ENCODE results near the gene OAF. TPM values are rescaled to one million over a fixed set of nuclear protein-coding genes. Genes with fewer than 3 reads are reported as not detected.
A peak's percentile ranks its signal among the peaks of the same experiment; 100 is the strongest.

OAF gene
- polyA plus RNA-seq, 2 of the 4 experiments (the other 2 are of a cell fraction), result 3.0 to 3.8 TPM

DNA sequence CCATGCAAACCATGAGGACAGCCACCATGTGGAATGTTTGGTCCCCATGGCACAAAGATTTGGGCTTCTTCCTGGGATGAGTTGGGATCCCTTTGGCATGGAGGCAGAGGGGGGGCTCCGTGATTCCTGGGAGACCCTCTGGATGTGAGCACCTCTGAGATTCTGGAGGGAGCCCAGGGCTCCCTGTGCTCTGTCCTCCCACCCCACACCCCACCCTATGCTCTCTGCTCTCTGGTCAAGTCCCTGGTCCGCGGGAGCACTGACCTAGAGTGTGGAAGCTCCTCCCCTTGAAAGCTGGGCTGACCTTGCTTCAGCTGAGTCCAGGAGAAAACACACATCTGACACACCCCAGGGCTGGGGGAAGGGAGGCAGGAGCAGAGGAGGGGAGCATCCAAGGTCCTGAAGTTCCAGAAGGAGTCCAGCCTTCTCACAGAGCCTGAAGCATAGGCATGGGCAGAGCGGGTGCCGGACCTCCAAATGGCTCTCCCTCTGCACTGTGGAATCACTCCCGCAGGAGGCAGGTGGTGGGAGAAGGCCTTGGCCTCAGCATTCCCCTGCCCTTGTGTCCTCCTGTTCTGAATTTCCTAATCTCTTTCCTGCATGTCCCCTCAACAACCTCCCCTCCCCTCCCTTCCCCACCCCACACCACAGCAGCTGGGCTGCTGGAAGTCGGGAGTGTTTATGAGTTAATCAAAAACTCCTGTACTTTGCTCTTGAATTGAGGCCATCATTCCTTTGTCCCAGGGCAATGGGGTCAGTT lies 25.7 kb upstream of the OAF start:
- no peak overlapping the region for H3K27ac ChIP-seq
- no peaks in the 10 kb centered on the region for H3K9me3 ChIP-seq
- ATAC-seq (no peak; a peak in 1 of 6 replicates), FAIRE-seq (no peak), DNase-seq (ENCODE audit: low read depth in 1 of 2, low spot score in 1 of 2) (no peak)
- peak overlapping the region; percentile 33; the same call in 2 of the 3 replicates for H3K4me2 ChIP-seq
- TF ChIP-seq CHD4 (IDR thresholded peaks at IDR 0.05; ENCODE audit: borderline replicate concordance) (no peak), RARB (CRISPR knock-in tag; IDR thresholded peaks at IDR 0.05) (no peak), CHD2 (IDR thresholded peaks at IDR 0.05; ENCODE audit: low read length, partially characterized antibody) (no peak), RFX5 (IDR thresholded peaks at IDR 0.05) (no peak), TFCP2L1 (CRISPR knock-in tag; IDR thresholded peaks at IDR 0.05) (no peak), RNF2 (IDR thresholded peaks at IDR 0.05; ENCODE audit: borderline replicate concordance, low read depth) (no peak), ZNF302 (CRISPR knock-in tag; IDR thresholded peaks at IDR 0.05) (no peak), ZC3H11A (IDR thresholded peaks at IDR 0.05) (no peak), EP300 (IDR thresholded peaks at IDR 0.05) (no peak)
- TF ChIP-seq, protein P1, sequence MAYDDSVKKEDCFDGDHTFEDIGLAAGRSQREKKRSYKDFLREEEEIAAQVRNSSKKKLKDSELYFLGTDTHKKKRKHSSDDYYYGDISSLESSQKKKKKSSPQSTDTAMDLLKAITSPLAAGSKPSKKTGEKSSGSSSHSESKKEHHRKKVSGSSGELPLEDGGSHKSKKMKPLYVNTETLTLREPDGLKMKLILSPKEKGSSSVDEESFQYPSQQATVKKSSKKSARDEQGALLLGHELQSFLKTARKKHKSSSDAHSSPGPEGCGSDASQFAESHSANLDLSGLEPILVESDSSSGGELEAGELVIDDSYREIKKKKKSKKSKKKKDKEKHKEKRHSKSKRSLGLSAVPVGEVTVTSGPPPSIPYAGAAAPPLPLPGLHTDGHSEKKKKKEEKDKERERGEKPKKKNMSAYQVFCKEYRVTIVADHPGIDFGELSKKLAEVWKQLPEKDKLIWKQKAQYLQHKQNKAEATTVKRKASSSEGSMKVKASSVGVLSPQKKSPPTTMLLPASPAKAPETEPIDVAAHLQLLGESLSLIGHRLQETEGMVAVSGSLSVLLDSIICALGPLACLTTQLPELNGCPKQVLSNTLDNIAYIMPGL (CRISPR knock-in tag; IDR thresholded peaks at IDR 0.05; ENCODE audit: borderline replicate concordance), result no peak
- TF ChIP-seq, protein P2, sequence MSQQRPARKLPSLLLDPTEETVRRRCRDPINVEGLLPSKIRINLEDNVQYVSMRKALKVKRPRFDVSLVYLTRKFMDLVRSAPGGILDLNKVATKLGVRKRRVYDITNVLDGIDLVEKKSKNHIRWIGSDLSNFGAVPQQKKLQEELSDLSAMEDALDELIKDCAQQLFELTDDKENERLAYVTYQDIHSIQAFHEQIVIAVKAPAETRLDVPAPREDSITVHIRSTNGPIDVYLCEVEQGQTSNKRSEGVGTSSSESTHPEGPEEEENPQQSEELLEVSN (IDR thresholded peaks at IDR 0.05; ENCODE audit: borderline replicate concordance, low read depth), result no peak
- ChIA-PET CTCF (interaction anchor here (0.6 to 1.9 kb wide), 5 partner anchors 14 to 510 kb away, joined by 3 to 5 read pairs (median 3); no protein-coding TSS in a partner anchor), POLR2A (no interaction called here)
- H3K4me3 ChIP-seq, result no peak overlapping the region
- no peaks in the 10 kb centered on the region for H3K4me1 ChIP-seq
- 89% methylated on average over 4 of the region's 7 CpGs for WGBS (ENCODE audit: missing lambda C conversion rate)

DNA sequence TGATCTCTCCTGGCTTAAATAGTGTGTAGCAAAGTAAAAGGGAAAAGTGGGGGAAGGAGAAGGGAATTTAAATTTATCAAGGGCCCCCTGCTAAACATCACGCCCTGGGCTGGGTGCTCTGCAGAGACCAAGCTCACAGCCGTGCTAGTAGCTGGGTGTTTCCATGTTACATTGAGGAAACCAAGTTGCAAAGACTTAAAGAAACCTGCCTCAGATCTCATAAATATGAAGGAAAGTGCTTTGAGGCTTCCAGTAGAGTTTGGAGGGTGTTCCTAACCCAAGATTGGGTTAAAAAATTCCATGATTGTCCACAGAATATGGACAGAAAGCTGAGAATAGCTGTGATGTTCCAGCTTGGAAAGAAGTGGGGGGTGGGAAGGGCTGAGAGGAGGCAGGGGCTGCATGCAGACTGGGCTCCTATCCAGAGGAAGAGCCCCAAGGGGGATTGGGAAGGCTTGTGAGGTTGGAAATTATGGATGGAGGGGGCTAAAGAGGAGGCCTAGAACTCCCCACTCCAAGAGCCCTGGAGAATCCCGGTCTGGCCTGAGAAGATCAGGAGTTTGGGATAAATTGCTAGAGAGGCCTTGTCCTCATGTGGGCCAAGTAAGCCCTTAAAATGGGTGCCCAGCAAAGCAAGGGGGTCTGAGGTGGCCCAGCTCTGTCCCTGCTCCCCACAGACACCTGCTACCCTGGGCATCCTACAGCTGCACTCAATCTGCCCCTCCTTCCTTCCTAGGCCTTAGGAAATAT lies 25.0 kb upstream of the OAF start:
- DNase-seq (ENCODE audit: low read depth in 1 of 2, low spot score in 1 of 2) (no peak), FAIRE-seq (no peak), ATAC-seq (no peak)
- ChIA-PET POLR2A (no interaction called here), CTCF (interaction anchor here (0.6 to 1.2 kb wide), 4 partner anchors 14 to 511 kb away, joined by 3 read pairs; no protein-coding TSS in a partner anchor)
- H3K4me3 ChIP-seq, result no peak overlapping the region
- WGBS (ENCODE audit: missing lambda C conversion rate), result 71% methylated on average over 3 of the region's 3 CpGs
- H3K27ac ChIP-seq, result no peak overlapping the region
- H3K4me1 ChIP-seq, result no peaks in the 10 kb centered on the region
- peak overlapping the region; percentile 33; the same call in 2 of the 3 replicates for H3K4me2 ChIP-seq
- TF ChIP-seq ESRRA (IDR thresholded peaks at IDR 0.05; ENCODE audit: borderline replicate concordance, low read length) (no peak), JUN (IDR thresholded peaks at IDR 0.05) (no peak), RNF2 (IDR thresholded peaks at IDR 0.05; ENCODE audit: borderline replicate concordance, low read depth) (no peak), RARB (CRISPR knock-in tag; IDR thresholded peaks at IDR 0.05) (no peak), MAFK (IDR thresholded peaks at IDR 0.05; ENCODE audit: partially characterized antibody) (no peak), HDAC2 (IDR thresholded peaks at IDR 0.05) (no peak), EP300 (IDR thresholded peaks at IDR 0.05) (no peak), EHMT2 (IDR thresholded peaks at IDR 0.05; ENCODE audit: low read depth) (no peak)
- TF ChIP-seq, protein P3, sequence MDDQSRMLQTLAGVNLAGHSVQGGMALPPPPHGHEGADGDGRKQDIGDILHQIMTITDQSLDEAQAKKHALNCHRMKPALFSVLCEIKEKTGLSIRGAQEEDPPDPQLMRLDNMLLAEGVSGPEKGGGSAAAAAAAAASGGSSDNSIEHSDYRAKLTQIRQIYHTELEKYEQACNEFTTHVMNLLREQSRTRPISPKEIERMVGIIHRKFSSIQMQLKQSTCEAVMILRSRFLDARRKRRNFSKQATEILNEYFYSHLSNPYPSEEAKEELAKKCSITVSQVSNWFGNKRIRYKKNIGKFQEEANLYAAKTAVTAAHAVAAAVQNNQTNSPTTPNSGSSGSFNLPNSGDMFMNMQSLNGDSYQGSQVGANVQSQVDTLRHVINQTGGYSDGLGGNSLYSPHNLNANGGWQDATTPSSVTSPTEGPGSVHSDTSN (IDR thresholded peaks at IDR 0.05), result no peak
- TF ChIP-seq, protein P1 (CRISPR knock-in tag; IDR thresholded peaks at IDR 0.05; ENCODE audit: borderline replicate concordance), result no peak
- no peaks in the 10 kb centered on the region for H3K9me3 ChIP-seq

Measured in A549 (cell line).